HL-60 (cell line): ENCODE measurements around the gene TRMT112.

Experiments used
- DNase-seq, 2 experiments: peaks; one replicate each; pipeline ENCODE4 v3.0.0-alpha.2; 2010 to 2020; ENCODE audit warnings: low read depth in 1 of 2, low spot score in 1 of 2
- H3K27ac ChIP-seq: fragments of 250-450 bp; sonication (Bioruptor Pico); replicated peaks from 2 replicates; pipeline ENCODE4 v1.5.1; 2020; ENCODE audit warnings: mild to moderate bottlenecking, moderate library complexity
- H3K27me3 ChIP-seq: fragments of 250-450 bp; sonication (Bioruptor Pico); 2 replicates; pipeline ENCODE4 v1.5.1; 2021; ENCODE audit warnings: mild to moderate bottlenecking, moderate library complexity; ENCODE audit not compliant: insufficient read depth, poor library complexity, severe bottlenecking
- H3K4me3 ChIP-seq: replicated peaks from 2 replicates; pipeline ENCODE4 v1.5.1; 2011; ENCODE audit warnings: mild to moderate bottlenecking, control low read depth, low read length; ENCODE audit not compliant: insufficient read depth
- CTCF ChIP-seq: IDR thresholded peaks from one replicate; pipeline ENCODE4 v1.5.1; 2011; ENCODE audit warnings: low read length, control low read depth, inconsistent platforms; ENCODE audit not compliant: insufficient read depth
- GABPA ChIP-seq: IDR thresholded peaks from 2 replicates; pipeline ENCODE4 v1.6.1; 2012; ENCODE audit warnings: low read depth
- POLR2AphosphoS5 ChIP-seq: IDR thresholded peaks from 2 replicates; pipeline ENCODE4 v1.6.1; 2012; ENCODE audit warnings: low read depth
- REST ChIP-seq: IDR thresholded peaks from 2 replicates; pipeline ENCODE4 v1.6.1; 2012; ENCODE audit warnings: low read depth; ENCODE audit not compliant: insufficient replicate concordance
- SPI1 ChIP-seq: IDR thresholded peaks from 2 replicates; pipeline ENCODE4 v1.6.1; 2012; ENCODE audit warnings: low read depth, mild to moderate bottlenecking, borderline replicate concordance

The TRMT112 gene

DNA sequence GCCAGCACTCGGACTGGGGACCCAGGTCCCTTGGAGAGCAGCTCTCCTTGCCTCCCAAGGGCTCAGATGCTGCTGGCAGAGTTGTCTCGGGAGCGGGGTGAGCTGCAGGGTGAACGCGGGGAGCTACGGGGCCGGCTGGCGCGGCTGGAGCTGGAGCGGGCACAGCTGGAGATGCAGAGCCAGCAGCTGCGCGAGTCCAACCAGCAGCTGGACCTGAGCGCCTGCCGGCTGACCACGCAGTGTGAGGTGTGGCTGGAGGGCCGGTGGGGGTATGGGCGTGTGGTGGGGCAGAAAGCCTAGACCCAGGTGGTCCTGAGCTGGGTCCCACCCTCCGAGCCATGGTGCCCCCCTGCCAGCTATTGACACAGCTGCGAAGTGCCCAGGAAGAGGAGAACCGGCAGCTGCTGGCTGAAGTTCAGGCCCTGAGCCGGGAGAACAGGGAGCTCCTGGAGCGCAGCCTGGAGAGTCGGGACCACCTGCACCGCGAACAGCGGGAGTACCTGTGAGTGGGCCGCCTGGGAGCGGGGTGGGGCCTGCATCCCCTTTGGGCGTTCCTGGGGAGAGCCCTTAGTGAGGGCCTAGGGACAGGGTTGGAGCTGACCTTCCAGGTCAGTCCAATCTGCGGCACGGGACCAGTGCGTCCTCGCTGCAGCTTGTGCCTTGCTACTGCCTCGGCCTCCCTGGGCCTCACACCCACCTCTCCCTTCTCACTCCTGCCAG is 35.8 kb upstream of the TRMT112 start:
- DNase-seq = no peak
- no peaks in the 10 kb centered on the region for H3K27me3 ChIP-seq
- TF ChIP-seq CTCF (no peak), POLR2AphosphoS5 (no peak)

DNA sequence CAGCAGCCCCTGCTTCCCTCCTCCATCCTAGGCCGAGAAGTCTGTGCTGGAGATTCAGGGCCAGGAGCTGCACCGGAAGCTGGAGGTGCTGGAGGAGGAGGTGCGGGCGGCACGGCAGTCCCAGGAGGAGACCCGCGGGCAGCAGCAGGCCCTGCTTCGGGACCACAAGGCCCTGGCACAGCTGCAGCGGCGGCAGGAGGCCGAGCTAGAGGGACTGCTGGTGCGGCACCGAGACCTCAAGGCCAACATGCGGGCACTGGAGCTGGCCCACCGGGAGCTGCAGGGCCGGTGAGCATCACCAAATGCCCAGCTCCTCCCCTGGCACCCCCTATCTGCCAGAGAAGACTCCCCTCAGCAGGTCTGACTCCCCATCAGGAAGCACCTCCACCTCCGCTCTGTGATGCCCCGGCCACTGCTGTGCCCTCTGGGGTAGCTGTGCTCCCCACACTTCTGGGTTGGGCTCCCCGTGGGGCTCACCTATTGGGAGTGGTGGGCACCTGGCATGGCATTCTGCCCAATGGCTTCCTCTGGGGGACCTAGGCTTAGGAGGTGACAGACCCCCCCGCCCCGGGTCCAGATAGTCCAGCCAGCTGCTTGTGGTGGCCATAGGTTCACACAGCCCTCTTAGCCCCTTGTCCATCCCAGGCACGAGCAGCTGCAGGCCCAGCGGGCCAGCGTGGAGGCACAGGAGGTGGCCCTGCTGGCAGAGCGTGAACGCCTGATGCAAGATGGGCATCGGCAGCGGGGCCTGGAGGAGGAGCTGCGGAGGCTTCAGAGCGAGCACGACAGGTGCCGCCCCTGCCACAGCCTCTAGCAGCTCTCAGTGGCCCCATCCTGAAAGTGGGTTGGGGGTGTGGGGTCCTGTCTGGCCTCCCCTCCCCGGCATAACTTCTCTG is 35.0 kb upstream of the TRMT112 start:
- H3K27ac ChIP-seq = no peak overlapping the region
- H3K27me3 ChIP-seq = no peaks in the 10 kb centered on the region
- DNase-seq = no peak
- H3K4me3 ChIP-seq = no peak overlapping the region
- TF ChIP-seq CTCF (no peak), POLR2AphosphoS5 (no peak), REST (no peak), SPI1 (no peak), GABPA (no peak)

More for the DNA sequence above, 35.8 kb upstream of the TRMT112 start:
- Histone ChIP-seq H3K4me3 (no peak overlapping the region), H3K27ac (no peak overlapping the region)

DNA sequence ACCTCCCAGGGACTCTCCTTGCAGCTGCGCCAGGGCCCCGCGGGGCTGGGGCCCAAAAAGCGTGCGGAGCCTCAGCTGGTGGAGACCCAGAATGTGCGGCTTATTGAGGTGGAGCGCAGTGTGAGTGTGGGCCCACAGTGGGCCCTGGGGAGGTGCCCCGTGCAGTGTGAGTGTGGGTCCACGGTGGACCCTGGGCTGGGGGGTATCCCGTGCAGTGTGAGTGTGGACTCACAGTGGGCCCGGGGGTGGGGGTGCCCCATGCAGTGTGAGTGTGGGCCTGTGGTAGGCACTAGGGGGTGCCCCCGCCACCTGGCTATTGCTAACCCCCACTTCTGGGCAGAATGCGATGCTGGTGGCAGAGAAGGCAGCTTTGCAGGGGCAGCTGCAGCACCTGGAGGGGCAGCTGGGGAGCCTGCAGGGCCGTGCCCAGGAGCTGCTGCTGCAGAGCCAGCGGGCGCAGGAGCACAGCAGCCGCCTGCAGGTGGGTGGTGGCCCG is 33.8 kb upstream of the TRMT112 start:
- TF ChIP-seq GABPA (no peak), POLR2AphosphoS5 (no peak), REST (no peak), SPI1 (no peak), CTCF (no peak)
- no peak overlapping the region for H3K27ac ChIP-seq
- no peaks in the 10 kb centered on the region for H3K27me3 ChIP-seq
- no peak overlapping the region for H3K4me3 ChIP-seq
- no peak for DNase-seq
